ENCODE data around the gene SORCS2.

Gene SORCS2

GRCh38 chr4:7727749-7728148 is 535.4 kb downstream of the SORCS2 start:
- DNase-seq = no peak
- in situ Hi-C loops (cut with HindIII; ENCODE audit: low pct_ligation_motif_present, low pct_unique_long_range_greater_than_20kb, low sequenced_read_pairs) = no loop called here

- in situ Hi-C loops (cut with HindIII; ENCODE audit: low pct_ligation_motif_present, low pct_unique_long_range_greater_than_20kb, low sequenced_read_pairs) = no loop called here
- no peak for DNase-seq
Observed at GRCh38 chr4:7731437-7731836, 539.1 kb downstream of the SORCS2 start.

- DNase-seq = no peak
- in situ Hi-C loops (cut with HindIII; ENCODE audit: low pct_ligation_motif_present, low pct_unique_long_range_greater_than_20kb, low sequenced_read_pairs) = no loop called here
Observed at GRCh38 chr4:7732263-7732662, 539.9 kb downstream of the SORCS2 start.

DNA sequence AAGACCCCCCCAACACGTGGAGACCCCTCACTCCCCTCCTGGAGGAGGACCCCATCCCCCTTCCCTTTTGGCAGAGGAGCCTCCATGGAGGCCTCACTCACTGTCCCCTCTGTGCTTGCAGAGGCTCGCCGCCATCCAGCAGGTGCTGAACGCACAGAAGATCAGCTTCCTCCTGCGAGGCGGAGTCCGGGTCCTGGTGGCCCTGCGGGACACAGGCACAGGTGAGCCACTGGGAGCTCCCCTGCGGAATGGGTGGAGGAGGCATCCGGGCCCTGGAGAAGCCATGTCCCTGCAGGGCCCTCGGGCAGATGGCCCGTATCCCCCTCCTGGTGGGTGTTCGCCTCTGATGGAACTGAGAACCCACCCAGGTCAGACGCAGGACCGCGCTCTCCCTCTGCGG is 540.9 kb downstream of the SORCS2 start:
- in situ Hi-C loops (cut with HindIII; ENCODE audit: low pct_ligation_motif_present, low pct_unique_long_range_greater_than_20kb, low sequenced_read_pairs) = no loop called here
- no peak for DNase-seq

- in situ Hi-C loops (cut with HindIII; ENCODE audit: low pct_ligation_motif_present, low pct_unique_long_range_greater_than_20kb, low sequenced_read_pairs) = no loop called here
- DNase-seq = no peak
Observed at GRCh38 chr4:7733801-7734650, 541.7 kb downstream of the SORCS2 start.

GRCh38 chr4:7734651-7735260 is 542.4 kb downstream of the SORCS2 start:
- in situ Hi-C loops (cut with HindIII; ENCODE audit: low pct_ligation_motif_present, low pct_unique_long_range_greater_than_20kb, low sequenced_read_pairs) = no loop called here
- DNase-seq = no peak

GRCh38 chr4:7735395-7735794 is 543.1 kb downstream of the SORCS2 start:
- in situ Hi-C loops (cut with HindIII; ENCODE audit: low pct_ligation_motif_present, low pct_unique_long_range_greater_than_20kb, low sequenced_read_pairs) = no loop called here

DNA sequence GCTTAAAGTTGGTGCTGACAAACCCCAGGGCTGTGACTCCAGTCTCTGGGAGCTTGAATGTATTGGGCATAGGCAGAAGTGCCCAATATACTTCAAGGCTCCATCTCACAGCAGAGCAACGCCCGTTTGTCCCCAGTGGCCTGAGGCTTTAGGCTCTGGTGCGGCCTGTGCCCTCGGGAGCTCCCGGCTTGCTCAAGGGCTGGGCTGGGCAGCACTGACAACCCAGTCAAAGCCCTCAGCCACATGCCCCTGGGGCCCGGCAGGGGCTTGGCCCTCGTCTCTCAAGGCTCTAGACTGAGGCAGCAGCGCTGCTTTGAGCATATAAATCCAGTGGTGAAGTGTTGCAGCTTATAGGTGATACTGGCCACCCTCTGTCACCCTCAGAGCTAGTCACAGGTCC is 543.6 kb downstream of the SORCS2 start:
- DNase-seq = no peak
- in situ Hi-C loops (cut with HindIII; ENCODE audit: low pct_ligation_motif_present, low pct_unique_long_range_greater_than_20kb, low sequenced_read_pairs) = no loop called here

More at GRCh38 chr4:7735395-7735794, 543.1 kb downstream of the SORCS2 start:
- DNase-seq = no peak

DNA sequence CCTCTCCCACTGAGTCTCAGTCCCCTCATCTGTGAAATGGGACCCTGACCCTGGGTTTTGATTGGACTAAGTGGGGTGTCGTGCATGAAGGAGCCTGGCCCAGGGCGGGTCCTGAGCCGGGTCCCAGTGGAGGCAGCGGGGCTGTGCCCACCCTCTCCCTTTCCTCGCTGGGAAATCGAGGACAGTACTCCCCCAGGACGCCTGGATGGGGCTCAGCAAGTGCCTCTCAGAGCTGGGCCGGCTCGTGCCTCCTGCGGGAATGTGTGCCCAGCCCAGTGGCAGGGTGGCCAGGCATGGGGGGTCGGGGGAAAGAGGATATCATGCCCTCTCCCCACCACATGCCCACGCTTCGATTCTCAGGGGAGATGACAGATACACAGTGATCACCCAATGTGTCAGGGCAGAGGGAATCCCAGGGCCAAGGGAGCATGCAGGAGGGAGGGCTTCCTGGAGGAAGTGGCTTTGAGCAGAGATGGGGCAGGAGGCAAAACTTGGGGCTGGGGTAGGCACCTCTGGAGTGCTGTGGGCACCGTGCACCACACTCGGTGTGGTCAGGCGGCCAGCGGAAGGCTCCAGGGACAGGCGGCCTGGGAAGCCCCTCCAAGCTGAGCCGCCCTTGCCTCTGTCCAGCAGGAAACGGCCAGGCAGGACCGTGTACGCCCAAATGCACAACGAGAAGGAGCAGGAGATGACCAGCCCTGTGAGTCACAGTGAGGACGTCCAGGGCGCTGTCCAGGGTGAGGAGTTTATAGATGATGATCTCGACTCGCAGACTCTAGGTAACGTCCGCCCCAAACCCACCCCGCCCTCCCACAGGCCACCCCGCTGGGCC is 544.3 kb downstream of the SORCS2 start:
- peak; percentile 76 for DNase-seq
- in situ Hi-C loops (cut with HindIII; ENCODE audit: low pct_ligation_motif_present, low pct_unique_long_range_greater_than_20kb, low sequenced_read_pairs) = no loop called here

DNA sequence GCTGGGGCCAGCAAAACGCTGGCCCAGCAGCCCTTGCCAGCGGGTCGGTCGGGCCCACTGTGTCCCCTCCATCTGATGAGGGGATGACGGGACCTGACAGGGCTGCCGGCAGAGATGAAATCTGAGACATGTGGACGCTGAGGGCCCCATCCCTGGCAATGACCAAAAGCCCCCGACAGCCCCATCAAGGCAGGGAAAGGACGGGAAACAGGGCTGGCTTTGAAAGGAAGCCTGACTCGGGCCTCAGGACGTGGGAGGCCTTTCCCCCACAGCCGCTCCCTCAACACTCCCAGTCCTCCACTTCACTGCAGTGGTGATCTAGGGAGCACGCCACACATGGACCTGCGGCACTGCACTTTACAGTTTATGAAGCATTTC is 544.9 kb downstream of the SORCS2 start:
- no peak for DNase-seq
- in situ Hi-C loops (cut with HindIII; ENCODE audit: low pct_ligation_motif_present, low pct_unique_long_range_greater_than_20kb, low sequenced_read_pairs) = no loop called here

DNA sequence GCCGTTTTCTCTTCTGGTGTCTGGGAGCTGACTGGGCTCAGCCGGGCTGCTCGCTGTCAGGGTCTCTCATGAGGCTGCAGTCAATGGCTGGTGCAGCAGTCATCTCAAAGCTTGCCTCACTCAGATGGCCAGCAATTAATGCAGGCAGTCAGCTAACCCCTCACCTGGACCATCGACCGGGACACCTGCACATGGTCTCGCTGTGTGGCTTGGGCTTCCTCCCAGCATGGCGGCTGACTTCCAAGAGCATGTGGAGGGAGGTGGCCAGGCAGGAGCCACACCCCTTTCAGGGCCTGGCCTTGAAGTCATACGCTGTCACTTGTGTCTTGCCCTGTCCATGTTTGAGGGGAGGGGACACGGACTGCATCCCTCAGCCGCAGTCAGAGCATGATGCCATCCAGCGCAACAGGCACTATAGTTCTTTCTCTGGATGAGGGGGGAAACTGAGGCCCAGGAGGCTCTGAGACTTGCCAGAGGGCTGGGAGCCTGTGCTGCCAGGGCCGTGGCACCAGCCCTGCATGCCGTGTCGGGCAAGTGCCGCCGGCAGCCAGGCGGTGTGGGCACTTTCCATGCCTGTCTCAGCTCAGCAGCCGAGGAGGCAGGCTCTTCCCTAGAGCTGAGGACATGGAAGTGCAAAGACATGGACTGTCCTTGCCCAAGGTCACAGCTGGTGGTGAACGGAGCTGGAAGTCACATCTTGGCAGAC is 545.6 kb downstream of the SORCS2 start:
- in situ Hi-C loops (cut with HindIII; ENCODE audit: low pct_ligation_motif_present, low pct_unique_long_range_greater_than_20kb, low sequenced_read_pairs) = no loop called here

DNA sequence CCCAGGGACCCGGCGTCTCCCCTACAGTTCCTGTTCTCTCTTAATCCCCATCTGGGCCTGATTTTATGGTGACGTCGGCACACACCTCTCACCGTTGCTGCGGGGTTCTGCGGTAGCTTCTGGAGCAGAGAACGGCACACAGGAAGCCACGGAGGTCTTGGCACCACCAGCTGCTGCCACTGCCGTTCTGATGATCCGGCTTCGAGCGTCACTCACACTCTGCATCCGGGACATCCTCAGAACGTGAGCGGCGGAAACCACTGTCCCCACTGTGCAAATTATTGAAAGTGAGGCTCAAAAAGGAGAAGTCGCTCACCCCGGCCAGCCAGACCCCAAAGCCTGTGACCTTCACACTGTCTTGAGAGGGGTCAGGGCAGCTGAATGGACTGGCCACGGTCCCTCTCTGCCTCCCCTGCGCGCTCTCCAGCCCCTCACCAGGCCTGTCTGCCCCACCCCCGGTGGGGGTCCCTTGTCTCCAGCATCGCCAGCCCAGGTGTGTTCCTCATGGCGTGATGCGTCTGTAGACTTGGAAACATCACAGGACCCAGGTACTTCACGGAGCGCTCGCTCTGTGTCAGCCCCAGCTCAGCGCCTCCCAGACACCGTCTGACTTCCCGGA is 546.2 kb downstream of the SORCS2 start:
- no peak for DNase-seq

More for the DNA sequence above, 545.6 kb downstream of the SORCS2 start:
- DNase-seq = no peak

GRCh38 chr4:7739077-7739917 is 547.0 kb downstream of the SORCS2 start:
- in situ Hi-C loops (cut with HindIII; ENCODE audit: low pct_ligation_motif_present, low pct_unique_long_range_greater_than_20kb, low sequenced_read_pairs) = no loop called here
- no peak for DNase-seq

More for the DNA sequence above, 546.2 kb downstream of the SORCS2 start:
- in situ Hi-C loops (cut with HindIII; ENCODE audit: low pct_ligation_motif_present, low pct_unique_long_range_greater_than_20kb, low sequenced_read_pairs) = no loop called here

DNA sequence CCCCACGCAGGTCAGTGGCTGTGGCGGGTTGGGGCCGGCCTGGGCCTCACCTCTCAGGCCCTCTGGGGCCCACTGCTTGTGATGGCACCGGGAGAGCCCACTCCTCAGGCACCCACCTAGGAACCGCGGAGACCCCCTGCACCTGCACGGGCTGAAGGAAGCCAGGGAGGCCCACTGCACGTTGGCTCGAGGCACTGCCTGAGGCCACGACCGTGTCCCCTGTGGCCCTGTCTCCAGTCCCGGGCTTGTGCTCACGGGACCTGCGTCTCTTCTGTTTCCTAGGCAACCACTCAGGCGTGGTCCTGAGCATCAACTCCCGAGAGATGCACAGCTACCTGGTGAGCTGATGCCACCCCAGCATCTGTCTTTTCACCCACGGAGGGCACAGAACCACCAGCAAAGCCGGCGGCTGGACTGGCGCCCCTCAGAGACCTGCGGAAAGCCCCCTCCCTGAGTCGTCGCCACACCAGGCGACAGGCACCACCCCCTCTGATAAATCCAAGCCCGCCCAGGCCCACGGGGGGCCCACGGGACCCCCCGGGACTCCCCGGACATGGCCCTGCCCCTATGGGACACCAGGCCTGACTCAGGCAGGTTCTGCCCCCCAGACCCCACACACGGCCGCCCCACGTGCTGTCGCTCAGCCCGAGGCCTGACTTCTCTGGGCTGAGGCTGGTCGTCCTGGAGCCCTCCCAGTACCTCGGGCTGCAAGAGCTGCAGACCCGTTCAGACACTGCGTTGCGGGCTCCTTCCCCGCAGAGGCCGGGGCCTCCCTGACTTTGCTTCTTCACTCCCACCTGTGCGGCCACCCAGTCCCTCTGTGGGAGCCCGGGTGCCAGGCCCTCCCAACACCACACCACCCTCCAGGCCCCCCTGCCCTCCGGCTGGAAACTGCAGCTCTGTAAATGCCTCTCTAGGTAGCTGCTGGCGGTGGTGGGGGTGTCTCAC is 547.9 kb downstream of the SORCS2 start:
- no peak for DNase-seq
- in situ Hi-C loops (cut with HindIII; ENCODE audit: low pct_ligation_motif_present, low pct_unique_long_range_greater_than_20kb, low sequenced_read_pairs) = no loop called here

GRCh38 chr4:7740866-7741525 is 548.7 kb downstream of the SORCS2 start:
- no peak for DNase-seq
- in situ Hi-C loops (cut with HindIII; ENCODE audit: low pct_ligation_motif_present, low pct_unique_long_range_greater_than_20kb, low sequenced_read_pairs) = no loop called here

Measured in ACHN (cell line).